NCI-H1092 (cell line): ENCODE results near the gene DISP2.
A peak's percentile ranks its signal among the peaks of the same experiment; 100 is the strongest.

Source experiments
- DNase-seq: peaks from one replicate; lab custom pipeline; 2025; lab: John Stamatoyannopoulos, UW

The DISP2 gene

DNA sequence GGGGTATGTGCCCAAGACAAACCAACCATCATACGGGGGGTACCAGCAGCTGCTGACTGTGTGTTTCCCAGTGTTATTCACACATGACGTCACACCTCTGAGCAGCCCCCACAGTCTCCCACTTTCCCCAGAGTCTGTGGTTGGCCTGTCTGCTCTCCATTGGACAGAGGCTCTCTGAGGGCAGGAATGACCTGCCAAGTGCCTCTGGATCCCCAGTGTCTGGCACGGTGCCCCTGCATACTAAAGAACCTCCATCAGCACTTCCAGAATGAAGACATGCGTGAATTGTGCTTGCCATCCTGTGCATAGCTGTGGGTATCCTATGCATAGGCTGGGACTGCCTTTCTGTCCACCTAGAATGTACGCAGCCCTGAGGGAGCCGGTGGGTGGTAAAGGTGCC, 13.8 kb upstream of the DISP2 start:
- no peak for DNase-seq

DNA sequence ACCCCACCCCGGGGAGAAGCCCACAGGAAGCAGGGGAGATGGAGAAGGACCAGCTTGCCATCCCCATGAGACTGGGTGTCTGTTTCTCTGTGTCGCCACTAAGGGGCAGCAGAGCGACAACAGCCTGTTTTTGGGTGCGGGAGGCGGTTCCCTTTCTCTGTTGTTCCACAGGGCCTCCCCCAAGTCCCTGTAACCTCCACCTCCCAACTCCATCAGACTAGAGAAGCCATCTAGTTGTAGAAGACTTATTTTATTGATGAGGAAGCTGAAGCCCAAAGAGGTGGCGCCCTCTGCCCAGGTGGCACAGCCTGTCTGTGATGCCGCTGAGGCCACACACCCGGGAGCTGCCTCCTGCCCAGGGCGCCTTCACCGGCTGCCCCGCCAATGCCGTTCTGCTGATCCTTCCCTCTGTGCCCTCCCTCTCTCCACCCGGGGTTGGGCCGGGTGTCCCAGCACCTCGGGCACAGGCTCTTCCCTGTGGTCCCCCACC, 13.3 kb upstream of the DISP2 start:
- DNase-seq = no peak

DNA sequence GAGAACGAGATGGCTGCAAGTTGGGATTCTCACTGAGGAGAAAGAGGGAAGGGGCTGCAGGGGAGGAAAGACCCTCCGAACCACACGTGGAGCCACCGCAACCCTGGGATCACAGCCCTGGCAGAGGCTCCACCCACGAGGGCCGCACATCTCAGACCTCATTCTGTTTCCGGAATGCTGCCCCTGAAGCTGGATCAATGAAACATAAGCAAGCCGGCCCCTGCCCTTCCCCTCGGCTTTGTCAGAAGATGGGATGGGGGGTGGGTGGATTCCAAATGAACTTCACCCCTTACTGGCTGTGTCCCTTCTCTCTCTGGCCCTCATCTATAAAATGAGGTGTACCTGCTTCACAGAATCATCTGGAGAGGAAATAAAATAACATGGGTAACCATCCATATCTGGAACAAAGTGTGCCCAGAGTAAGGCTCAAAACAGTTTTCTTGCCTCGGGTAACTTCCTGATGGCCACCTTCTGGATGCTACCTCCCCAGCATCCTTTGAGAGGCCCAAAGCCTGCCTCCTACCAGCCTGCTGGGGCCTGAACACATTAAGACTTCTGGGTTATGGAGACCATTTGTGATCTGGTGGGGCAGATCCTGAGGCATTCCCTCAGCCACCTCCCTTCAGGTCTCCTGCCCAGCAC, 12.7 kb upstream of the DISP2 start:
- no peak for DNase-seq

DNA sequence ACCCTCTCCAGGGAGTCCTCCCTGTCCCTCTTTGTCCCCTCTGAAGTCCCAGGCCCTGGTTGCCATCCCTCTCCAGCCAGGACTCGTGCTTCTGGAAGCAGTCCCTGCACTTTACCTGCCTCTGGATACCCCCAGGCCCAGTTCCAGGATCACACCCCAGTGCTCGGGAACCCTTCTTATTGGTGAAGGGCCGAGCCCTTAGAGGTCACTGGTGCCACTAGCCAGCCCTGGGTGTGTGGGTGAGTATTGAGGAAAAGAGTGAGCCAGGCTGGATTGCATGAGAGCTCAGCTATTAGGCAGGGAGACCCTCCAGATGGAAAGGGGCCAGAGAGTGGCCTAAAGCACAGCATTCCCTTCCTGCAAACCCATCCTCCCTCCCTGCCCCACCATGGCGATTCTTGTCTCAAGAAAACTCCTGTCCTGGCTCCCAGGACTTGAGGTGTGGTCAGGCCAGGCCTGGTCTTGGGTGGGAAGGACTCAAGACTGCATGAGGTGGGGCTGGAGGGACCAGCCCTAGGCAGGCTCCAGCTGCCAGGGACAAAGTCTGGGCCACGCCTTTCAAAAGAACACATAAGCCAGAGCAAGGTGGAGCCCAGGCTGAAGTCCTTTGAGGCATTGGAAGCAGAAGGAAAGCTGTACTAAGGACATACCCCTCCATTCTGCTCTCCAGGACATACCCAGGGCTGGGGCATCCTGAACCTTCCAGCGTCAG, 12.0 kb upstream of the DISP2 start:
- DNase-seq = no peak

DNA sequence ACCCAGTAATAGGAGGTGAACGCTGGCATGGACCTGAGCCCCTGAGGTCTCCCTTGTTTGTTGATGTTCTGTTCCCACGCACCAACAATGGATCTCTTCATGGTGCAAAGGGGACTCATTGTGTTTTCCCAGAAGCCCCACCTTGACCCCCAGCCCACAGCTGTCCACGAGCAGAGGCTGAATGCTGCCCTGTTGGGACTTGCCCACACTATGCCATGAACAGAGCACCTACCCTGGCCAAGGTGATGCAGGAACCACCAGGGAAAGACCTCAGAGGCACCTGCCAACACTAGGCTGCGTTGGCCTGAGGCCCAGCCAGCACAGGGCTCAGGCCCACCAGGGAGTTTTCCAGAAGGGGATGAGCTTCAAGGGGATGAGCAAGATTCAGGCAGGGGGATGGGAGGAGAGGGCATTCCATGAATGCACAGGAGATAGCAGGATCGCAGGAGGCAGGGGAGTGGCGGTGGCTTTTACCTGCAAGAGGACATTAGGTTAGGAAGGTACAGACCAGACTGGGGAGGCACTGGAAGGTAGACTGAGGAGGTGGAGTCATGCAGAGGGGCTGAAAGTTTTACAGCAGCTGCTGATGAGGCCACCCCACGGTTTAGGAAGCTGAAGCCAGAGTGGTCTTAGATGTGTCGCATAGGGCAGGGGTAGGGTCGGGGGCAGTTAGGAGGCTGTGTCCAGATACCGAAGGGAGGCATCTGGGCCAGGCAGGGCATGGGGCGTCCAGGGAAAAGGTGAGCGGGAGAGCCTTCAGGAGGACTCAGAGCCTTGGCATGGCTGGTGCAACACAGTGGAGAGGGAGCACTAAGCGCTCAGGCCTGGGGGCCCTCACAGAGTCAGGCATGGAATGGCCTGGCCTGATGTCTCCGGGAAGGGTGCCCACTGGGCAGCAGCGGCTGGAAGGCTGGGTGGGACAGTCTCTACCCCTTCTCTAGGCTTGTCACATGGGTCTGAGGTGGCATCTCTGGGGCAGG, 11.2 kb upstream of the DISP2 start:
- no peak for DNase-seq

DNA sequence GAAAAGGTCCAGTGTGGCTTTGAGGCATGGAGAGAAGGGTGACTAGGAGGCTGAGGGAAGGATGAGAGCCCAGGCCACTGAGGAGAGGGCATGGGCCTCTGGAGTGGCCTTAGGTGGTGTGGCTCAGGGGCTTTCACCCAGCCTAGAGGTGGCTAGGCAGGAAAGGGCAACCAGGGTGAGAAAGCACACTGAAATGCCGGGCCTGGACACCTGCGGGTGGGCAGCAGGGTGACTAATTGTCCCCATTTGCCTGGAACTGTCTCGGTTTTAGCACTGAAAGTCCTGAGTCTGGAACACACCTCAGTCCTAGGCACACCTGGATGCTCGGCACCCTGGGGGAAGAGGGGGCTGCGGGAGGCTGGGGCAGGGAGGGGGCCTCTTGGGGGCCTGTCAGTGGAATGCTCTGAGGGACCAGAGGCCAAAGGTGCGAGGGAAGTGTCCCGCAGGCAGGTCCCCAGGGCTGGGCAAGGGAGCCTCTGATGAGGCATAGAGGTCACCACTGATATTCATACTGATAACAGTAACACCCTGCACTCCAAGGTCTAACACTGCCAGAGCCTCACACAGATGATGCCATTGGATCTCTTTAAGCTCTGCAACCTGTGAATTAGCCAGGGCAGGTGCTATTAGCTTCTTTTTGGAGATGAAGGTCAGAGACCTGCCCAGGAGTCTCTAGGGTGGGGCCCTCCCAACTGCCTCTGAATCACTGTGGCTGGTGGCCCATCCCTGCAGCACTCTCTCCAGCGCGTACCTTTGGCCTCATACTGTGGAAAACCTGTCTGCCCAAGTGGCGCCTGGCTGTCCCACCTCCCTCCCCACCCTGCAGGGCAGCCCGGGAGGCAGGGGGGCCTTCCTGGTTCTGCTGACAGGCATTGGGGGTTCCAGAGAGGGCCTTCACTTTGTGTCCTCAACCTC, 10.2 kb upstream of the DISP2 start:
- DNase-seq = no peak

DNA sequence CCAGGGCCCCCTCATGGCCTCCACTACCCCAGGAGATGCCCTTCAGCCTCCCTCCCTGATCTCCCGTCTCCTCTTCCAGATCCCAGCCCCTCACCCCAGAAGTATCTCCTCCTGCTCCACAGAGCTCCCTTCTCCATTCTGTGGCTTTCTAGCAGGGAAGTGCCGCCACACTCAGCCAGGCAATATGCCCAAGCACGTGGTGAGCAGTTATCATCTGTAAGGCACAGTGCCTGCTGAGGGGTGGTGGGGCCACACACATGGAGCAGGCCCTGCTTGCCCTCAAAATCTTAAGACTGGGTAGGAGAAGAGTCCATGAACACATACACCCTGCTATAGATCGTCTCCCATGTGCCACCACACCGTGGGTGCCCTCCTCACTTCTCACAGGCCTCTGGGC, 9.5 kb upstream of the DISP2 start:
- DNase-seq = no peak

DNA sequence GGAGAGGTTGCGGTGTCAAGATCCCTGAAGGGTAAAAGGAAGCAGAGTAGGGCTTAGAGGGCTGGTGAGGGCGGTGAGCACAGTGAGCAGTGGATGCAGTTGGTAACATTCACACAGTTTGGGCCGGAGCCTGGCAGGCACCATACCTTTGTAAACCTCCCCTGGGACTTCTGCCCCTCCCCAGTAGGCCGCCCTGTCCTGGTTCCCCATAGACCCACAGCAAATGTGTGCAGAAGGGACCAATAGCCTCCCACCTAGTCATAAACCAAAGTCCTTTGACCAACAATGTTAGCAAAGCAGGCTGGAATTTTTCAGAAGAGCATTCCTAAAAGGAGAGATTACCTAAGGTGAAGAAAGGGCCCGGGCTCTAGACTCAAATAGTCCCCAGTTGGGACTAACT, 8.9 kb upstream of the DISP2 start:
- DNase-seq = no peak

DNA sequence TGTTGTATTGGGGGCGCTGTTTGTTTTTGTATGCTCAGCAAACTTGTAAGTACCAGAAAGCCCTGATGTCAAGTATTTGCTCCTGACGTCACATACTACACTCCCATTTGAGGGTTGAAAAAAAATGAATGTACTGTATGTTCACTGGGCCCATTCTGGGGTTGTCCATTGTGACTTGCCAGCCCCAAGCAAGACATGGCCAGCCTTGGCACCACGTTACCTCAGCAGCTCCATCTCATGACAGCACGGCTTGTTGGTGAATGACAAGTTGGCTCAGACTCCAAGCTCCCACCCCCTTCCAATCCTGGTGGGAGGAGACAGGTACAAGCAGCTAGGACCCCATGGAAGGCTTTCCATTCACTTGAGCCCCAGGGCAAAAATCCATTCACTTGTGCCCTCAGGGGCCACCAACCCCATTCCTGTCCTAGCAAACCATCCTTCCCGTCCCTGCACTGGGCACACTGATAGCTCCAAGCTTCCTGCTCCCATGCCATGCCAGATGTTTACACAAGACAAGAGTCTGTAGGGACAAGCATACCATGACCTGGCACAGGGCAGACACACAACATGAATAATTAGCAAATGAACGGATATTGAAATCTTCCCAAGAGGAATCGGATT, 5.6 kb upstream of the DISP2 start:
- DNase-seq = no peak

DNA sequence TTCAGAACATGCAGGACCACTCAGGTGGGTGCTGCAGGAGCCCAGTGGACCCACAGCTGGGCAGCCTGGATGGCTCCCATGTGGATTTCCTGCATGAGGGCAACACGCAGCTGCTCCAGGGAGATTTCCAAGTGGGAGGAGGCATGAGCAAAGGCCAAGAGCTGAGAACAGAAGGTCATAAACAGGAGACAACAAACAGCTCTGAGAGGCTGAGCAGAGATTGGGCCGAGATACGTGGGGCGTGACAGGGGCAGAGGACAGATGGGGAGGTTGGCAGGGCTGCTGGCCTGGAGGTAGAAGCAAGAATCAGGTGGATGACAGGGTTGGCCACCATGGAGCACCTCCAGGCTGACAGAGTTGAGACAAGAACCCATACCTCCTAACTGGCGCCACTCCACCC, 4.3 kb upstream of the DISP2 start:
- DNase-seq = no peak

DNA sequence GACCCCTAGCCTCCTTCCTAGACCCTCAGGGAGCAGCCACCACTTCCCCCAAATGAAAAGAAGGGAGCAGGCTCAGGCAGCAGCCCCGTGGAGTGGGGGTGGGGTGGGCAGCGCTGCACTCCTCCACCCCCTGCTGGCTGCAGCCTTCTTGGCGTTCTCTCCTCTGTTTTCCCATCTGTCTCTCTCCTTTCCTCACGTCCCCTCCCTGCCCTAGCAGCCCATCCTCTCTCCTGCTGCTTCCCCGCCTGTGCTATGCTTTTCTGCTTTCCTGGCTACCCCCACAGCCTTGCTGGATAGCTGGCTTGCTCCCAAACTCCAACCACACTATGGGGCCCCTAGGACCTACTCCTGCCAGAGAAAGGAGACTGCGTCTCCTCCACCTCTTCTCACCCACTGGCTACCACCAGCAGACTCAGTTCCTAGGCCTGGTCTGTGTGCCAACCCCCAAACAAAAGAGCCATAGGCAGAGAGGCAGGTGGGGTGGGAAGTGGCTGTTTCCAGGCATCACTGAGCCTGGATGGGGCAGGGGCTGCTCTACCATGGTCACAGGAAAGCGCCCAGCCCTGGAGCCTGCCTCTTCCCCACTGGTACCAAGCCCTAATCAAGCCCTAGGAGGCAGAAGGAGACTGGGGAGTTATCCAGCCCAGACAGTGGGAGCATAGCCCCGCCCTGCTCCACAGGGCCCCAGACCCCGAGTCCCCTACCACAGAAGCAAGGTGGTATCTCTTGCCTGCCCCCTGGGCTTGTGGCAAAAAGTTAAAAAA, 3.4 kb upstream of the DISP2 start:
- DNase-seq = peak; percentile 46

DNA sequence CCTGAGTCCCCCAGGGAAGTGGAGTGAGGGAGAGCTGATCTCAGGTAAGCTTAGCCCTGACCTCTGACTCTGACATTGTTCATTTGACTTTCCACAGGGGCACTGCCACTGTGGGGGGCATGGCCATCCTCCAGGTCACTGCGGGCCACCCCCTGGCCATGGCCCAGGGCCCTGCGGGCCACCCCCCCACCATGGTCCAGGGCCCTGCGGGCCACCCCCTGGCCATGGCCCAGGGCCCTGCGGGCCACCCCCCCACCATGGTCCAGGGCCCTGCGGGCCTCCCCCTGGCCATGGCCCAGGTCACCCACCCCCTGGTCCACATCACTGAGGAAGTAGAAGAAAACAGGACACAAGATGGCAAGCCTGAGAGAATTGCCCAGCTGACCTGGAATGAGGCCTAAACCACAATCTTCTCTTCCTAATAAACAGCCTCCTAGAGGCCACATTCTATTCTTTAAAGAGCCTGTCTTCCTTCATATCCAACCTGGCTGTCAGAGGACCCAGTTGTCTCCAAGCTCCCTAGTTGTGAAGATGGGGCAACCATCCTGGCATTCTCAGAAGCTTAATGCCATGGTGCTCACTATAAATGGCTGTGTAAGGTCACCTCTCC, 1.9 kb upstream of the DISP2 start:
- DNase-seq = no peak

DNA sequence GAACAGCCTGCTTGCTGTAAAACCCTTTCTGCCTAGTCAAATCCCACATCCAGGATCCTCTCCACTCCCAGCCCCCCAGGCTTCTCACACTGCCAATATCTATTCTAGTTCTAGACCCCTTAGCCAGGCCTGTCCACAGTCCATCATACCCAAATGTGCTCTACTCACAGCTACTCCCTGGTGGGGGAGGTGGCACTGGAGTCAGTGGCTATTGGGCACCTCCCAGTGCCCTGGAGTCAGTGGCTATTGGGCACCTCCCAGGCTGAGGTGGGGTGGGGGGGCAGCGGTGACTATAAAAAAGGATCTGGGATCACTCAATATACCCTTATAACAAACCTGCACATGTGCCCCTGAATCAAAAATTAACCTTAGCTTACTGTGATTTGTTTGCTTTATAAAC, 773 bp upstream of the DISP2 start:
- DNase-seq = no peak

DNA sequence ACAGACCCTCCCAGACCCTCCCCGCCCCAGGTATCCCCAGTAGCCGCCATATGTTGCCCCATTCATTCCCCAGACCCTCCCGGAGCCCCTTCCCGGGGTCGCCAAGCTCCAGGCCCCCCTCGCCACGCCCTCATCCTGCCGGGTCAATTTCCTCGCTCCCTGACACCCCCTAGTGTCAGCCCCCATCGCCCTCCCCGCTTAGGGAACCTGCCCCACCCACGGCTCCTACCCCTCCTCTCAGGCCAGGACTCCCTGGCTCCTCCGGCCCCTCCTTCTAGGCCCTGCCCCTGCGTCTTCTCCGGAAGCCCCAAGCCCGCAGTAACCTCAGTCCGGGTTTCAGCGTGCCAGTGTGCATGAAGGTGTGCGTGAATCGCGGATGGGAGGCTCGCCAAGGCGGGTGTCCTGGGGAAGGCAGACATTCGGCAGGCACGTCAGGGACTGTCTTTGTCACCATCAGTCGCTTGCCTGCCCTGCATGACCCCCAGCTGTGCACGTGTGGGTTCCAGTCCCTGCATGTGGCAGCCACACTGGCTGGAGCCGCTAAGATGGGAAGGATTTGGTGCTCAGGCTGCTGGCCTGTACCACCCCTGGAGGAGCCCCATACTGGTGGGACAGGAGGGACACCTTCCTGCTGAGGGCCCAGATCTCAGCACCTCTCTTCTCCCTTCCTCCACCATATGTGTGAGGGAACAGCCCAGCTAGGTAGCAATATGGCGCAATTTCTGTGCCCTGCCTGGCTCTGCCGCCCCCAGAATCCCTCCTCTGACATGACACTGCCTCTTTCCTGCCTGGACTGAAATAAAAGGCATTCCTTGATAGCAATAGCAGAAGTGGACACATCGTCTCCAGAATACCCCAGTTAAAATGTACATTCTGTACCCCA, 693 bp downstream of the DISP2 start:
- no peak for DNase-seq

DNA sequence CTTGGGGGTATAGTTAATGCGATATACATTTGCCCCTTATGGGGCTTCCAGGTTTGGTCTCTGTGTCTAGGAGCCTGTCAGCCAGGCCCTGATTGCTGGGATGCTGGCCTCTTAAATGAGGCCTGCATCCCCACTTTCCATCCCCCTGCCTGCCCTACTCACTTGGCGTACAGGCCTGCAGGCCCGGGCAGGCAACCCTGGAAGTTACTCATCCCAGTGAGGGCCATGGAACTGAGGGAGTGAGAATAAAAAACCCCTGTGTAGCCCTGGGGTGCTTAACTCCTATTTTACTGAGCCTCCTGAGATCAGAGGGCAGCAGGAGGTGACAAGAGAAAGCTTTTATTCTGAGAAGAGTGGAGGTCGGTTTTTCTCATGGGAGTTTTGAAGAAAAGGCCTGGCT, 2.0 kb downstream of the DISP2 start:
- DNase-seq = no peak

DNA sequence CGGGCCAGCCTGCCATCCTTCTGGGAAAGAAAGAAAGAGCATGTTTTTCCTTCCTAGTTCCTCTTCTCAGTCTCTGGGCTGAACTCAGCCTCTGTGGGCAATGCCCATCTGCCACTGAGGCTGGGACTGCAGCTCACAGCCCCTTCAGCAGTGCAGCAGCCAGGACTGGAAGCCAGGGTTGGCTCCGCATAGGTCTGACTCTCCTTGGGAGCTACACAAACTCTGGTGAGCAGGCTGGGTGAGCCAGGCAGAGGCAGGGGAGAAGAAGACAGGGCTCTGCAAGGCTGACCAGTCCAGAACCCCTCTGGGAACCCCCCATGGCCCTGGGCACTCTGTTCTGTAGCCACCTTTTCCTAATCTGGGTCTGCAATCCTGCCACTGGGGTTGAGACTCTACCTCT, 3.6 kb downstream of the DISP2 start:
- DNase-seq = no peak

DNA sequence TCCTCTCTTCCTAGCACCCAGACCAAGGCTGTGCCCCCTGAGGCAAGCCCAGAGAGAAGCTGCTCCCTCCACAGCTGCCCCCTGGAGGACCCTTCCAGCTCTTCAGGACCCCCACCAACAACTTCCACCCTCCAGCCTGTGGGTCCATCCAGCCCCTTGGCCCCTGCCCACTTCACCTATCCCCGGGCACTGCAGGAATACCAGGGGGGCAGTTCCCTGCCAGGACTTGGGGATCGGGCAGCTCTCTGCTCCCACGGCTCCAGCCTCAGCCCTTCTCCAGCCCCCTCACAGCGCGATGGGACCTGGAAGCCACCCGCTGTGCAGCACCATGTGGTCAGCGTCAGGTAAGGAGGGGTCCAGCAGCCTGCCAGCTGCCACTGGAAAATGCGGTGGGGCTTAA, 5.6 kb downstream of the DISP2 start:
- DNase-seq = no peak

DNA sequence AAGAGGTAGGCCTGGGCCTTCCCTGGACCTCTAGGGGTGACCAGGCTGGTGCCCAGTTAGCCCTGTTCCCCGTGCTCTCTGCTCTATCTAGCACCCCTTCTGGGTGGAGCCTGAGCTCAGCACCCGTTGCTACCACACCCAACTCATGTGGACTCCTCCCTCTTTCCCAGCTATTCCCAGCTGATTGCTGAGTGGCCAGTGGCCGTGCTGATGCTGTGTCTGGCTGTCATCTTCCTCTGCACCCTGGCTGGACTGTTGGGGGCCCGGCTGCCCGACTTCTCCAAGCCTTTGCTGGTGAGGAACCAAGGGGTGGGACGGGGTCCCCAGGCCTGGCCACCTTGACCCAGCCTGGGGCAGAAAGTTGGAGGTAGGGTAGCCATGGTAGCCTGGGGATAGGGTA, 6.2 kb downstream of the DISP2 start:
- no peak for DNase-seq

DNA sequence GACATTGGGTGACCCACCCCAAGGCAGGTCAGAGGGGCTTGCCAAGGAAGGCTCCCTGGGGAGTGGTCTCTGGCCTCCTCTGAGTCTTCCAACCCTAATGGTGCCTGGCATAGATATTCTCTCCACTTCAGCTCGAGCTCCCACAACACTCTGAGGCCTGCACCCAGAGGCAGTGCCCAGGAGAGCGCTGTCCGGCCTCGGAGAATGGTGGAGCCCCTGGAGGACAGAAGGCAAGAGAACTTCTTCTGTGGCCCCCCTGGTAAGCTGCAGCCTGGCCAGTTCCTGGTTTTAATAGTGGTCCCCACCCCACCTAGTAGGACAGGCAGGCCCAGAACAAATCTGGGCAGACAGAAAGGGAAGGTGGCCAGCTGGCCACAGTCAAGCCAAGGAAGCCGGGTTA, 7.0 kb downstream of the DISP2 start:
- no peak for DNase-seq
